B cell (primary cell): ENCODE measurements around the gene HYDIN. TPM values are rescaled to one million over a fixed set of nuclear protein-coding genes. Genes with fewer than 3 reads are reported as not detected.
"Not testable (repeated sequence)": the region's sequence is repeated elsewhere in the genome, so short reads cannot be mapped to it uniquely, and the experiment has no call there.

ENCODE experiments used
- ATAC-seq: fragments of 200-7000 bp; cut with Tn5 transposase; one replicate; pipeline ENCODE4 v1.10.0; 2021; ENCODE audit warnings: low read depth, mild to moderate bottlenecking, moderate number of reproducible peaks, moderate library complexity
- CTCF ChIA-PET: fragments of 350-600 bp; sonication (Branson Sonifier 250); formaldehyde crosslinking; loops from one replicate; lab custom pipeline; 2021; ENCODE audit warnings: antibody characterized with exemption, inconsistent platforms; lab: Charles Lee
- POLR2A ChIA-PET: fragments of 350-600 bp; sonication (Branson Sonifier 250); formaldehyde crosslinking; loops from one replicate; lab custom pipeline; 2021; ENCODE audit warnings: antibody characterized with exemption; lab: Charles Lee
- DNase-seq: peaks from one replicate; pipeline ENCODE4 v3.0.0; 2013
- H2AFZ ChIP-seq: 2 replicates; pipeline ENCODE4 v1.6.1; 2012; ENCODE audit warnings: mild to moderate bottlenecking, low read depth, low read length; ENCODE audit not compliant: insufficient read depth, poor library complexity, severe bottlenecking
- H3K27ac ChIP-seq, 2 donors: 1 replicate in 1 of 2; 2 replicates in 1 of 2; pipeline ENCODE4 v1.5.1; 2012 to 2013; ENCODE audit warnings: low read length in 2 of 2, mild to moderate bottlenecking in 2 of 2, moderate library complexity in 1 of 2
- H3K27me3 ChIP-seq, 4 experiments: fragments of 200-600 bp in 1 of 4; sonication (generic) in 1 of 4; replicated peaks in 1 of 4; 1 replicate in 2 of 4; 2 replicates in 2 of 4; pipeline versions ENCODE4 v1.6.1 to v1.7.0; 2013 to 2016; ENCODE audit warnings: low read length in 3 of 4, mild to moderate bottlenecking in 2 of 4, mixed read lengths in 1 of 4, moderate library complexity in 1 of 4; ENCODE audit not compliant: insufficient read depth in 4 of 4, control insufficient read depth in 3 of 4; ENCODE audit errors: control extremely low read depth in 1 of 4
- H3K36me3 ChIP-seq, 2 experiments: replicated peaks in 1 of 2; 1 replicate in 1 of 2; 2 replicates in 1 of 2; pipeline versions ENCODE4 v1.6.1 to v1.7.1; 2013; ENCODE audit warnings: low read length in 1 of 2; ENCODE audit not compliant: insufficient read depth in 2 of 2, control insufficient read depth in 1 of 2; ENCODE audit errors: control extremely low read depth in 1 of 2, extremely low read depth in 1 of 2
- H3K4me1 ChIP-seq, 2 donors: fragments of 200-600 bp in 1 of 2; sonication (generic) in 1 of 2; 1 replicate in 1 of 2; 2 replicates in 1 of 2; pipeline versions ENCODE4 v1.5.1 to v1.6.1; 2013 to 2017; ENCODE audit warnings: low read length in 2 of 2; ENCODE audit not compliant: control insufficient read depth in 2 of 2, insufficient read depth in 2 of 2
- H3K4me2 ChIP-seq: replicated peaks from 2 replicates; pipeline ENCODE3; 2012; ENCODE audit warnings: mild to moderate bottlenecking, low read depth, low read length; ENCODE audit not compliant: poor library complexity, severe bottlenecking
- H3K4me3 ChIP-seq, 5 experiments: fragments of 200-600 bp in 1 of 5; sonication (generic) in 1 of 5; 1 replicate in 3 of 5; 2 replicates in 2 of 5; pipeline versions ENCODE4 v1.5.1 to v1.7.0; 2011 to 2016; ENCODE audit warnings: low read length in 4 of 5, mild to moderate bottlenecking in 4 of 5, low read depth in 2 of 5, control low read depth in 1 of 5, moderate library complexity in 1 of 5; ENCODE audit not compliant: insufficient read depth in 1 of 5; ENCODE audit errors: control extremely low read depth in 1 of 5, extremely low read depth in 1 of 5
- H3K79me2 ChIP-seq: fragments of 200-600 bp; sonication (generic); one replicate; pipeline ENCODE4 v1.6.0; 2016; ENCODE audit warnings: low read length; ENCODE audit not compliant: control insufficient read depth, insufficient read depth
- H3K9ac ChIP-seq: fragments of 200-600 bp; sonication (generic); 2 replicates; pipeline ENCODE4 v1.6.1; 2017; ENCODE audit warnings: mild to moderate bottlenecking, low read length, moderate library complexity
- H3K9me3 ChIP-seq, 3 donors: one replicate each; pipeline versions ENCODE4 v1.6.1 to v1.7.1; 2013; ENCODE audit warnings: low read length in 2 of 3; ENCODE audit not compliant: control insufficient read depth in 2 of 3, insufficient read depth in 1 of 3; ENCODE audit errors: control extremely low read depth in 1 of 3
- H4K20me1 ChIP-seq: 2 replicates; pipeline ENCODE4 v1.6.0; 2012; ENCODE audit warnings: mild to moderate bottlenecking, low read length; ENCODE audit not compliant: insufficient read depth, control insufficient read depth, poor library complexity, severe bottlenecking
- H3K27ac Mint-ChIP-seq: one replicate; pipeline ENCODE4 v1.8.0; 2021; ENCODE audit warnings: mixed read lengths
- H3K27me3 Mint-ChIP-seq: one replicate; pipeline ENCODE4 v1.8.0; 2021; ENCODE audit warnings: mixed read lengths
- H3K4me1 Mint-ChIP-seq: one replicate; pipeline ENCODE4 v1.8.0; 2021; ENCODE audit warnings: mixed read lengths
- H3K4me3 Mint-ChIP-seq: one replicate; pipeline ENCODE4 v1.8.0; 2021; ENCODE audit warnings: mixed read lengths
- H3K9me3 Mint-ChIP-seq: one replicate; pipeline ENCODE4 v1.8.0; 2022; ENCODE audit warnings: mixed read lengths; ENCODE audit not compliant: insufficient read depth
- WGBS: methylation state at CpG from one replicate; pipeline ENCODE4 v1.1.5; 2013; ENCODE audit warnings: missing lambda C conversion rate; ENCODE audit not compliant: insufficient coverage; 5-methylcytosine and 5-hydroxymethylcytosine counted together
- intact Hi-C: fragments of 100-400 bp; cut with micrococcal nuclease; formaldehyde crosslinking; loops from one replicate; pipeline ENCODE4 v1.10.0; 2022
- polyA plus RNA-seq: library from polyadenylated mRNA; depleted of rRNA; stranded (reverse); fragments of >200 nt; gene quantifications from 2 replicates; pipeline ENCODE4 v1.2.3, GENCODE V29; 2012
- total RNA-seq, 2 donors: library from RNA; stranded (reverse); fragments of 120-200 nt in 1 of 2; gene quantifications; 1 replicate in 1 of 2; 2 replicates in 1 of 2; pipeline versions ENCODE4 v1.2.3 to v1.2.4, GENCODE V29; 2013 to 2022

HYDIN gene
- total and polyA plus RNA-seq, 2 donors (not counting 1 experiment from before 2014, with no cell fraction given) = 0.10 TPM; not detected in 1

DNA sequence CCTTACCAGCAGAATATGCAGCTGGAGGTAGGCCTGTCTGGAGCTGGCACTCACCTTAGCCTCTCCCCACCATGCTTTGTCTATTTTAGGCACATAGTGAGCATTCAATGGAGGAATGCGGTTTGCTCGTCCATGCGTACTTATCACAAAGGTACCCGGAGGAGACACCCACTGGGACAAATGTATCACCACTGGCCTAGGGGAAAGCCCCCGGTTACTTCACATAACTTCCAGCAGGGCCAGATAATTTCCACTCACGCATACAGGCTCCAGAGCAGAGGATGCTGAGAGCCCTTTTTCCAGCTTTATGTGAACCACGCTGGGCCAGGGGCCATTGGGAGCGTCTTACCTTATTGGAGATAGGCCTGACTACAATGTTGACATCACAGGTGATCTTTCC is 348.2 kb downstream of the HYDIN start:
- H3K27ac Mint-ChIP-seq, intact Hi-C loops, H3K4me3 ChIP-seq, H3K27me3 ChIP-seq, H3K9ac ChIP-seq, H2AFZ ChIP-seq, H3K9me3 Mint-ChIP-seq, H3K27me3 Mint-ChIP-seq, H3K4me3 Mint-ChIP-seq, CTCF ChIA-PET, H4K20me1 ChIP-seq, H3K79me2 ChIP-seq, H3K4me2 ChIP-seq, ATAC-seq, H3K27ac ChIP-seq, DNase-seq, H3K4me1 Mint-ChIP-seq, H3K36me3 ChIP-seq, H3K9me3 ChIP-seq, POLR2A ChIA-PET, H3K4me1 ChIP-seq: not testable (repeated sequence)
- no CpG with 5 or more reads among the region's 8 CpGs for WGBS

DNA sequence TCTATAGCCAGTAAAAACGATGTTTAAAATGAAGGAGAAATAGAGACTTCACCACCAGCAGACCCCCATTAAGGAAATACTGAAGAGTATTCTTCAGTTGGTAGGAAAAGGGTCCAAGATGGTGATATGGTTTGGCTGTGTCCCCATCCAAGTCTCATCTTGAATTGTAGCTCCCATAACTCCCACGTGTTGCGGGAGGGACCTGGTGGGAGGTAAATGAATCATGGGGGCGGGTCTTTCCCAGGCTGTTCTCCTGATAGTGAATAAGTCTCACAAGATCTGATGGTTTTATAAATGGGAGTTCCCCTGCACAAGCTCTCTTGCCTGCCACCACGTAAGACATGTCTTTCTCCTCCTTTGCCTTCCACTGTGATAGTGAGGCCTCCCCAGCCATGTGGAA is 352.6 kb downstream of the HYDIN start:
- H3K27ac Mint-ChIP-seq, H3K9ac ChIP-seq, H3K4me2 ChIP-seq, H2AFZ ChIP-seq, intact Hi-C loops, CTCF ChIA-PET, H3K79me2 ChIP-seq, H3K4me3 ChIP-seq, H3K4me1 Mint-ChIP-seq, H3K4me1 ChIP-seq, H3K36me3 ChIP-seq, H3K27me3 ChIP-seq, H3K4me3 Mint-ChIP-seq, H3K27ac ChIP-seq, DNase-seq, H3K9me3 Mint-ChIP-seq, POLR2A ChIA-PET, H3K27me3 Mint-ChIP-seq, H3K9me3 ChIP-seq, ATAC-seq, H4K20me1 ChIP-seq: not testable (repeated sequence)
- WGBS = no CpG with 5 or more reads among the region's 5 CpGs

DNA sequence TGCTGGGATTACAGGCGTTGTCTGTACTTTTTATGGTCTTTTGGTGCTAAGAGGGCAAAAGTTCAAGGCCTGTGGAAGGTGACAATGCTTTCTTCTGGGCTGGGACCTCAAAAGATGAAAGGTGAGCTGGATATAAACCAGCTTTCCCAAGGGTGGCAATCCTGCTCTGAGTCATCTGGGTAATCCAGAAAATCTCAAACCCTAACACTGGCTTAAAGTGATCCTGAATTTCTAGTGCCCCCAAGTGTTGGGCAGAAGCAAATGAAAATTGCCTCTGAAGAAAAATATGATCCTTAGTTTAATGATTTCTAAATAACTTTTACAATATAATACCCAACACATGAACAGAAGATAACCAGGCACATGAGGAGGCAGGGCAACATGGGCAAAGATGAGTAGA is 354.1 kb downstream of the HYDIN start:
- ATAC-seq, H3K4me1 Mint-ChIP-seq, DNase-seq, H3K27ac ChIP-seq, H3K4me3 ChIP-seq, H3K9me3 ChIP-seq, CTCF ChIA-PET, H4K20me1 ChIP-seq, H3K4me1 ChIP-seq, H3K79me2 ChIP-seq, H3K4me3 Mint-ChIP-seq, H3K36me3 ChIP-seq, POLR2A ChIA-PET, H3K27me3 Mint-ChIP-seq, intact Hi-C loops, H2AFZ ChIP-seq, H3K4me2 ChIP-seq, H3K27me3 ChIP-seq, H3K9me3 Mint-ChIP-seq, H3K27ac Mint-ChIP-seq, H3K9ac ChIP-seq: not testable (repeated sequence)
- WGBS = no CpG with 5 or more reads among the region's 1 CpG

DNA sequence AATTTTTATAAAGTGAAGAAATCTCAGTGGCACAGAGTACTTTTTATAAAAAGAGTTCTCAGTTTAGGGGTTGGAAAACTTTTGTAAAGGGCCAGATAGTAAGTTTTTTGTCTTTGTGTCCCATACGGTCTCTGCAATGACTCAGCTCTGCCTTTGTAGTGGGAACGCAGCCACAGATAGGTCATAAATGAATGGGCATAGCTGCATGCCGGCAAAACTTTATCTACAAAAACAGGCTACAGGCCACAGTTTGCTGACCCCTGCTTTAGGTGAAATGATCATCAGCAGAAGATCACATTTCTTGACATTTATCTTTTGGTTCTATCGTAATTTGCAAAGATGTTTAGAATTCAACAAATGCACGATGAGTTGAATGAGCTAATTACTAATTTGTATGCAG is 365.8 kb downstream of the HYDIN start:
- H3K4me3 Mint-ChIP-seq, H3K27me3 ChIP-seq, H3K27ac Mint-ChIP-seq, H3K4me1 Mint-ChIP-seq, H3K27me3 Mint-ChIP-seq, ATAC-seq, DNase-seq, H3K79me2 ChIP-seq, H3K27ac ChIP-seq, H2AFZ ChIP-seq, POLR2A ChIA-PET, H4K20me1 ChIP-seq, H3K9me3 Mint-ChIP-seq, H3K36me3 ChIP-seq, H3K9ac ChIP-seq, H3K4me2 ChIP-seq, CTCF ChIA-PET, H3K4me3 ChIP-seq, intact Hi-C loops, H3K4me1 ChIP-seq, H3K9me3 ChIP-seq: not testable (repeated sequence)
- WGBS = no CpG with 5 or more reads among the region's 5 CpGs
